ENCODE results near the gene MCFD2.
"Not testable (repeated sequence)": the region's sequence is repeated elsewhere in the genome, so short reads cannot be mapped to it uniquely, and the experiment has no call there.

Gene MCFD2

DNA sequence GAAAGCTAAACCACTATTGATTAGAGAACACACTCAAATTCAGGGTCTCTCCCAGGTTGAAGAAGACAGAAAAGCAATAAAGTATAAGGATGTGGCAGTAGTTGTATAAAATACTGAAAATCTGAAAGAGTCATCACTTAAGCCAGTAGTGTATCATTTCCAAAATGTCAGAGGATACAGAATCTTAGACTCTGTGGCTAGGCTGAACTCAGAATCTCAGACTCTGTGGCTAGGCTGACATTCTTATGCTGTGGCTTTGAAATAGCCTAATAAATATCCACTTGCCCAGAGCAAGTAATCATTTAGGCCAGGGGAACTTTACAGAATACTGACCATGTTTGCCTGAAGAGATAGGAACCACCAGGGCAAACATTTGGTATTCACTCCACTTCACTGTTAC lies 13.1 kb downstream of the MCFD2 start:
- DNase-seq (ENCODE audit: low read depth) = no peak

DNA sequence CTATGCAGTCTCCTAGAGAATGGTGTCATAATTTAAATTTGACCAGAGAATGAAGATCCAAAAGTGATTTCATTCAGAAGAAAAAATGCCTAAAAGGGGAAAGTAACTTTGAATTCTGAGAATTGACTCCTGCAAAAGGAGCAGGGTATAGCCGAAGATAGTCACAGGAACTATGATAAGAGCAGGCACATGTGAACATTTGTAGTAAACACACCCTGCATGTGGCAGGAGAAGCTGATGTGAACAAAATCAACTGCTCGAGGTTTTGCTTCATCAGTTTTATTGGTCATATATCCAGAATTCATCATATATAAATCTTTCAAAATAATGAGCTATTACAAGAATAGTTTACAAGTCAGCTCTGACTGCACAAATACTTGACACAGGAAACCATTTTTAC lies 14.0 kb downstream of the MCFD2 start:
- no peak for DNase-seq (ENCODE audit: low read depth)

DNA sequence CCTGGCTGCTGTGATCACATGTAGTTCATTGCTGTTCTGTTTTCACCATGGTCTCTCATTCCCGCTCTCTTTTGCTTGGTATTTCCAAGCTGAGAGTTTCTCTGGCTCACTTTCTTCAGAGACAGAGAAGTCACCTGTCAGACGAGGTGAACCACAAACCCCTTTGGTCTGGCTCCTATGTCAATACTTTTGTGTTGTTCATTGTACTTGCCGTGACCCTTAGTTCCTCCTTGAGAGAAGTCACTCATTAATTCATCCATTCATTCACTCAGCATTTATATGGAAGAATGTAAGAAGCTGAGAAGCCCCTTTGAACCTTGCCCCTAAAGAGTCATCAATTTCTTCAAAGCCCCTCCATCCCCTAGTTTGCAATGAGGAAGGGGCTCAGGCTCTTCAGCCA lies 15.2 kb downstream of the MCFD2 start:
- no peak for DNase-seq (ENCODE audit: low read depth)

DNA sequence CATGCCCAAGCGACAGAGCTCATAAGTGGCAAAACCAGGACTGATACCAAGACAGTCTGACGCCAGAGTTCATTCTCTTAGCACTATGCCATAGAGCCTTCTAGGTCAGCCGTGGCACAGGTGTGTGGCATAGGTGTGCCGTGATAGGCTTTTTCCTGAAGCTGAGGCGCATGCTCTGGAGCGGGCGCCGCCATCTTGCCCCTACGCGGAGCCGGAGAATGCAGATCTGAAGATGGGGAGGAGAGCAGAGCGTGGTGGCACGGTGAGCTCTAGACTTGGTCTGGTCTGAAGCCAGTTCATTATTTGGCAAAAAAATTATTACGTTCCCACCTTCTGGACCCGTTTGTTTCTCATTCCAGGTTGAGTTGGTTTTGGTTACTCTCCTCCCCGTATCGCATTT lies 16.6 kb downstream of the MCFD2 start:
- no peak for DNase-seq (ENCODE audit: low read depth)

DNA sequence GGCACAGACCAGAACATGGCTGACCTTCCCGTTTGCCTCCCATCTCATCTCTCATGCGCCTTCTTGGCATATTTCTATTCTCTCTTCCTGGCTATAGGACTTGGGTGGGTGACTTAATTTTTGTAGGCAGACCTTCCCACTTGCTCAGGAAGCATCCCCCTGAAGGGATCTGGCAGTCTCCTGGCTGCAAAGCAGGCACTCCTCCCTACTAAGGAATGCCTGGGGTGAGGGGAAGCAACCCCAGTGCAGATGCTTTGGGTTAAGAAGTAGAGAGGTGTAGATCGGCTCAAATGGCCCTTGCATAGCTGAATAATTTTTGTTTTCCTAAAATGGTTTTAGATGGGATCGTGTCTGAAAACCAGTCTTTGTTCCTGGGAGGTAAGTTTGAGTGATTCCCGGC lies 17.6 kb downstream of the MCFD2 start:
- DNase-seq (ENCODE audit: low read depth) = no peak

DNA sequence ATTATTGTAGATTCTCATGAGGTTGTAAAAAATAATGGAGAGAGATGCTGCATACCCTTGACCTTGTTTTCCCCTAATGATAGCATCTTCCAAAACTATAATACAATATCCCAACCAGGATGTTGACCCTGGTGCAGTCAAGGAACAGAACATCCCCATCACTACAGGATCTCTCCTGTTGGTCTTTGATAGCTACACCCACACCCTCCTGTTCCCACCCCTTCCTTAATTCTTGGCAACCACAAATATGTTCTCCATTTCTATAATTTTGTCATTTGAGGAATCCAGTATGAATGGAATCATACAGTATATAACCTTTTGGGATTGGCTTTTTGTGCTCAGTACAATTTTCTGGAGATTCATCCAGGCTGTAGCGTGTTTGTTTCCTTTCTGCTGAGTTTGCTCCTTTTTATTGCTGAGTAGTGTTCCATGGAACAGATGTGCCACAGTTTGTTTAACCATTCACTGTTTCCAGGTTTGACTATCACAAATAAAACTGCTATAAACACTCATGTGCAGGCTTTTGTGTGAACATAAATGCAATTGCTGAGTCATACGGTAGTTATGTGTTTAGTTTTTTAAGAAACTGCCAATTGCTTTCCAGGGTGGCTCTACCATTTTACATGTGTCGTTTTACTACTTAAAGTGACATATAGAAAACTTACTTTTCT lies 22.2 kb downstream of the MCFD2 start:
- no peak for DNase-seq (ENCODE audit: low read depth)

DNA sequence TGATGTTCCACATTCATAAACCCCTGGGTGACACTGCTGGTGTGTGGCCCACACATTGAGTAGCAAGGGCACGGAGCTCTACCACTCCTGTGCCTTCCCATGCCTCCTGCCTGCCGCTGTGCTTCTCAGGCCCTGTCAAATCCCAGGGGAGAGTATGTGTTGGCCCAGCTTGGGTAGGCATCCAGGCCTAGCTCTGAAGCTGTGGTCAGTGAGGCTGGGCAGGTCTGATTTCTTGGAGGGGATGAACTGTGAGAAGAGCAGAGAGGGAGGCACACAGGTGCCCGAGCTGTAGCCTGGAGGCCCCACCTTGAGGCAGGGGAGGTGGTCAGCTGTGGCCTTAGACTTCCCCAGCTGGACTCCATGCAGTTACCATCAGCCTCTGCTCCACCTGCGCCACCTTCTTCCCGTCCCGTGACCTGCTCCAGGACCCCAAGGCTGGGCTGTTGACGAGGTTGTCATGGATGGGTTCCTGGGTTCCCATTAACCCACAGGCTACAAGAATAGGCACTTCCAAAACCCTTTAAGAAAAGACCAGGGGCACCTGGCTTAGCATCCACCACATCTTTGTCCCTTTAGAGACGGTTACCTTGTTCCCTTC lies 23.6 kb downstream of the MCFD2 start:
- DNase-seq (ENCODE audit: low read depth) = no peak

DNA sequence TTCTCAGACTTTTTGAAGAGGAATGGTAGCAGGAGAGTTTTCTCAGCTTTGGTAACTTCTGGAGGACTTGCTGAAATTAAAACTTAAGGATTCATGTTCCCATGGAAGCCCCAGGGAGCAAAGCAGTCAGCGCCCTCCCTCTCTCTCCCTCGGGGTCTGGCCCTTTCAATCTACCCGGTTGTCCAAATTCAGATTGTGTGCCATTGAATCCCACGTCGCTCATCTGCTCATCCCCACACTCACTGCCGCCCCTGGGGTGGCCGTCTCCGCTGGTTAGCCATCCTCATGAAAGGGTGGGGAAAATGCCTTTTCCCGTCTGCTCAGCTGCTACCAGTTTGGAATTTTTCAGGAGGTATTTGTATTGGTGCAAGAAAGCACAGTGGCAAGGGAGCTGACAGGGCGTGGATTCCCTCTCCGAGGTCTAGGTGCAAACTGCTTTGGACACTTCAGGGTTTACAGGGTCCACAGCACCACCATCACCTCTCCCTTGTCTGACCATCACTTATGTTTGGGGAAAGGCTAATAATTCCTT lies 27.1 kb downstream of the MCFD2 start:
- no peak for DNase-seq (ENCODE audit: low read depth)

DNA sequence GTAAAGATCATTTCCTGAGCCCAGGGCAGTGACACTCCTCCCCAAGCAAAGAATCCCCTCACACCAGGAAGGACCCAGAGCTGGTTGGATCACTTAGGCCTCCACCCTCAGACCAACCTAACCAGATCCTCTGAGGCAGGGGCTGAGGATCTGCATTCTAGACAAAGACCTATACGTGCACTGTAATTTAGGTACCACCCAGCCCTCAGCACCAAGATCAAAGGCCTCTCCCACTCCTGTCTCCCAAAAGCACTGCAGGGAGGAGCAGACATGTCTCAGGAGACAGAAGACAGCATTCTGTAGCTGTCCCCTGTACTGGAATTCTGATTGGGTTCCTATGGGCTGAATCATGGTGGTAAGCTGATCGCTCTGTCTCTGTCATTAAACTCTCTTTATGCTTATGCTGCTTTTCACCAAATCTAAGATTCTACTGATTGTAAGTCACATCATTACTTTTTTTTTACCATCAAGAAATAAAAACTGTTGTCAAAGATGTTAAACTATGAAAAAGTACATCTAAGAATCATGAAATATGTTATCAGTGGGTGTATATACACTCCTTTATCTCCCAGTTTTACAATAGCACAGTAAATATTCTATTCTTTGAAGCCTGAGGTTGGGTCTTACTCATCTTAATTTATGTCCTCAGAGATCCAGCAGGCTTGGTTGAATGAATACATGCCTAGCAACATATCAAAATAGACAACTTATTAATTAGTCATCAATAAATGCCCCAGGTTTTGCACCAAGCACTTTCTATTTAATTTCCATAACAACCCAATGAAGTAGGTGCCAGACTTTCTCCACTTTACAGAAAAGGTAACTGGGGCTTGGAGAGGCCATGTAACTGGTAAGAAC lies 28.3 kb downstream of the MCFD2 start:
- no peak for DNase-seq (ENCODE audit: low read depth)

DNA sequence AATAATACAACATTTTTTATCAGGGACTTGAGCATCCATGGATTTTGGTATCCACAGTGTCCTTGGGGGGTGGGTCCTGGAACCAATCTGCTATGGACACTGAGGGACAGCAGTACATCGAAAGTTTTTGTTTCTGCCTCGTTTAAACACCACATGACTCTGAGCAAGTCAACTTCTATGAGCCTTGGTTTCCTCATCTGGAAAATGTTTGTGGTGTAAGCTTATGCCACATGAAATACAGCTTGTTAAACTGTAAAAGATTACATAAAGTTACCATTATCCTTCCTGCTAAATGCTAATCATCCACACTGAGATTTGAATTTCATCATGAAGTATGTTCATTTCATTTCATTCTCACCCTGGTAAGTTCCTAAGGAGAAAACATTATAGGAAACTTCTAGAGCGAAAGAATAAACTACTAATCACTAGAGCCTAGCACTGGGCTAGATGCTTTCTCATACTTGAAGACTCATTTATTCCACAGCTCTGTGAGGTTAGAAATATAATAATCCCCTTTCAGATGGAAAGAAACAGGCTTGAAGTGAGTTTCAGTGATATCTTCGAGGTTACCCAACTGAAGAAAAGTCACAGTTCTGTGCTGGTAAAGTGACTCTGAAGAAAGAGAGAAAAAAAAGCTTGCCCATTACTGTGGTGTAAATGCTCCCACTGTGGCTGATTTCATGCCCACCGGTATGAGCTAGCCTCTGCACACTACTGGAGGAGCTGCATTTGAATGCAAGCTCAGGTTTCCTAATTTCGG lies 29.2 kb downstream of the MCFD2 start:
- DNase-seq (ENCODE audit: low read depth) = no peak

DNA sequence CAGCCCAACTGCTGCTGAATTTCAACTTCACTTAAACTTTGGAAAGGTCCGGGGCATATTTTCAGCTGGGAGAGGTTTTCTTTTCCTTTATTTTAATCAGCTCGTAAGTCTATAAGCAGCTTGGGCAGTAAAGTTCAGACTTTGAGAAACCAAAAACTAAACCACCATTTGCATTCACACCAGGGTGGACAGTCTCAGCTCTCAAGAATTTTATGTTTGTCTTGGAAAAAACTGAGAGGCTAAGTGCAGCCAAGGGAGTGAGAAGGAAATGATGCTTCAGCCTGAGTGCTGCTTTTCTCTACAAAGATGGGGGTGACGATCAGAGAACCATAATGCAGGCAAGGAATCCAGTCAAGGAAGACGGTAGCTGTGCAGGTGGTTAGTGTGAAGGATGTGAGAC lies 30.2 kb downstream of the MCFD2 start:
- no peak for DNase-seq (ENCODE audit: low read depth)

DNA sequence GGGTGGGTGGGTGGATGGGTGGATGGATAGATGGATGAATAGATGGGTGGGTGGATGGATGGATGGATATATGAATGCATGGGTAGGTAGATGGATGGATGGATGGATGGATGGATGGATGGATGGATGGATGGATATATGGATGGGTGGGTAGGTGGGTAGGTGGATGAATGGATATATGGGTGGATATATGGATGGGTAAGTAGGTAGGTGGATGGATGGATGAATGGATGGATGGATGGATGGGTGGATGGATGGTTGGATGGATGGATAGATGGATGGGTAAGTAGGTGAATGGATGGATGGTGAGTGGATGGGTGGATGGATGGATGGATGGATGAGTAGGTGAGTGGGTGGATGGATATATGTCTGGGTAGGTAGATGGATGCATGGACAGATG lies 36.1 kb downstream of the MCFD2 start:
- no peak for DNase-seq (ENCODE audit: low read depth)

DNA sequence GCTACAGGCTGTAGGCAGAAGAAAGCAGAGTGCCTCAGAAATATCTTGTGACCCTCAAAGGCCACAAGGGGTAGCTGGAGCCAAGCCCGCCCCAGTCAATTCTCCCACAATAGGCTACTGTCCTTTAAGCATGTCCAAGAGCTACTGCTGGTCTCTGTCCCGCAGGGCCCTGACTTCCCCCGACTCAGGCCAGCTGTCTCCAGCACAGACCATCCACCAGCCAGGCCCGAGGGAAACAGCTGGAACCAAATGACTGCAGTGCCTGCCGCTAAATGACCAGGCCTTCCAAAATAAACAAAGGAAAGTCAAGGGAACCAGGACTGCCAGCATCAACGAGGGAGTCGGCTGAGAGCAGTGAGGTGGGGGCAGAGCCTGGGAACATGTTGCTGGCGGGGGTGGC lies 36.7 kb downstream of the MCFD2 start:
- no peak for DNase-seq (ENCODE audit: low read depth)

DNA sequence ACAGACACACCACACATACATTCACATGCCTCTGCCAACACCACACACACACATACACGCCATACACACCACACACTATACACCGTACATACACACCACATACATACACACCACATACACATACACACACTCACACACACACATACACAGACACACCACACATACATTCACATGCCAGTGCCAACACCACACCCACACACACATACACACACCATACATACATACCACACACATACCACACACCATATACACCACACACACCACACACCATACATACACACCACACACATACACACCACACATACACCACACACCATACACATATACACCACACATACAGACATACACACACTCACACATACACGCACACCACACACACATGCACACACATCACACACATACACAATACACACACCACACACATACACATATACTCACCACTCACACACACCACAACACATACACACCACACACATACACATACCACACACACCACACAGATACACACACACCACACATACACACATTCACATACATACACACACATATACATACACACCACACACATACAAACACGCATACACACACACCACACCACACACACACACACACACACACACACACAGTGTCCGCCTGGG lies 37.2 kb downstream of the MCFD2 start:
- DNase-seq (ENCODE audit: low read depth) = no peak

DNA sequence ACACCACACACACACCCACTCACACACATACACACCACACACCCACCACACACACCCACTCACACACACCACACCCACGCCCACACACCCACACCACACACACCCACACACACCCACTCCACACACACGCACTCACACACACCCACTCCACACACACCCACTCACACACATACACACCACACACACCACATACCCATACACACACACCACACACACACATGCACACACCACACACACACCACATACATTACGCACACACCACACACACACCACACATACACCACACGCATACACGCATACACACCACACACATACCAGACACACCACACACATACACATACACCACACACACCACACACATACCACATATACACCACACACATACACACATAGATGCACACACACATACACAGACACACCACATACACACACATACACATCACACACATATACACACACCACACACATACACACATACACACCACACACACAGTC lies 37.9 kb downstream of the MCFD2 start:
- no peak for DNase-seq (ENCODE audit: low read depth)

DNA sequence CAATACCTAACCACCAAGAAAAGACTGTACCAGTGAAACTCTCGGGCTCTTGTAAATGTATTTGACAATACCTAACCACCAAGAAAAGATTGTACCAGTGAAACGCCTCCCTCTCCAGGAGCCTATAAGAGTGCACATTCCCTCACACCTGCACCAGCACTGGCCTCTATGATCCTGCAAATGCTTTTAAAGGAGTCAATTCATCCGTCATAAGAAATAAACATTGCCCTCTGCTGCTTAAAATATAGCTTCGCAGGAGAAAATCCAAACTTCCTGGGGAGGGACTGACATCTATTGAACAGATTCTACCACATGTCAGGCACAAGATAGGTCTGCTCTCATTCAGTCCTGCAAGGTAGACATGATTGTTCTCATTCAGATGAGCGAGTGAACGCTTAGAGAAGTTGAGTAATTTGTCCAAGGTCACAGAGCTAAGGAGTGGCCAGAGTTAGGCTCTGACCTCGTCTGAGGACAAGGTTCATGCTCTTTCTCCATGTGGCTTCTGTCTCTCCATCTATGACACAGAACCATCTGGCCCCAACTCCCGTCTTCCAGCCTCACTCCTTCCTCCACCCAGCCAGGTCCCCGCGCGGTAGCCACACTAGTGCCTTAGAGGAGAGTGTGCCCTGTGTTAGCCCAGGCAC lies 38.7 kb downstream of the MCFD2 start:
- DNase-seq (ENCODE audit: low read depth) = peak; percentile 72

DNA sequence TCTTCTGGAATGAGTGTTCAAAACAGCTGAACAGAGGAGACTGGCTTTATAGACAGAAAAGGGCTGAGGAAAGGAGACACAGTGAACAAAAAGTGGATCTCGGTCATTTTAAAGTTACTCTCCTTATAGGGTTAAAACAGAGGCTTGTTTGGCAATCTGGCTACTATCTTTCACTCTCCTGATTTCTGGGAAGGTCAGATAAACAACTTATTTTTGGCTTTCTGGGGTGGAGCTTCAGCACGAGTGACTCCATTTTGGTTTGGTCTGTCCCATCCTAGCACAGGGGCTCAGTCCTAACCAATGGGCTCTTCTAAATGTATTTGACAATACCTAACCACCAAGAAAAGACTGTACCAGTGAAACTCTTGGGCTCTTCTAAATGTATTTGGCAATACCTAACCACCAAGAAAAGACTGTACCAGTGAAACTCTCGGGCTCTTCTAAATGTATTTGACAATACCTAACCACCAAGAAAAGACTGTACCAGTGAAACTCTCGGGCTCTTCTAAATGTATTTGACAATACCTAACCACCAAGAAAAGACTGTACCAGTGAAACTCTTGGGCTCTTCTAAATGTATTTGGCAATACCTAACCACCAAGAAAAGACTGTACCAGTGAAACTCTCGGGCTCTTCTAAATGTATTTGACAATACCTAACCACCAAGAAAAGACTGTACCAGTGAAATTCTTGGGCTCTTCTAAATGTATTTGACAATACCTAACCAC lies 39.5 kb downstream of the MCFD2 start:
- DNase-seq (ENCODE audit: low read depth) = not testable (repeated sequence)

DNA sequence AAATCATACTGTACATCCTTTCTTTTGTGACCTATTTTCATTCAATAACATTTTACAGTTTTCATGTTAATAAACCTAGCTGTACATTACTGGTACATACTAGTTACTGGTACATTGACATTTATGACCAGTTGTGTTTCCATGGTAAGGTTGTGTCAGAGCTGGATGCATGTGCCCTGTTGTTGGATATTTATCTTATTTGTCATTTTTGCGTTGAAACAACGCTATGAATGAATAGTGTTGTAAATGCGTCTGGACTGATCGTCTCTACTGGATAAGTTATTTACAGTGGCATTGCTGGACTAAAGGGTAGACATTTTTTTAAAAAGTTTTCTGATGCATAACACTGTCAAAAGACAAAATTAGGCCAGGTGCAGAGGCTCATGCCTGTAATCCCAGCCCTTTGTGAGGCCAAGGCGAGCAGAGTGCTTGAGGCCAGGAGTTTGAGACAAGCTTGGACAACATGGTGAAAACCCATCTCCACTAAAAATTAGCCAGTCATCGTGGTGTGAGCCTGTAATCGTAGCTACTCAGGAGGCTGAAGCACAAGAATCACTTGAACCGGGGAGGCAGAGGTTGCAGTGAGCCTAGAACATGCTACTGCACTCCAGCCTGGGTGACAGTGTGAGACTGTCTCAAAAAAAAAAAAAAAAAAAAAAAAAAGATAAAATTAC lies 40.2 kb downstream of the MCFD2 start:
- DNase-seq (ENCODE audit: low read depth) = no peak

DNA sequence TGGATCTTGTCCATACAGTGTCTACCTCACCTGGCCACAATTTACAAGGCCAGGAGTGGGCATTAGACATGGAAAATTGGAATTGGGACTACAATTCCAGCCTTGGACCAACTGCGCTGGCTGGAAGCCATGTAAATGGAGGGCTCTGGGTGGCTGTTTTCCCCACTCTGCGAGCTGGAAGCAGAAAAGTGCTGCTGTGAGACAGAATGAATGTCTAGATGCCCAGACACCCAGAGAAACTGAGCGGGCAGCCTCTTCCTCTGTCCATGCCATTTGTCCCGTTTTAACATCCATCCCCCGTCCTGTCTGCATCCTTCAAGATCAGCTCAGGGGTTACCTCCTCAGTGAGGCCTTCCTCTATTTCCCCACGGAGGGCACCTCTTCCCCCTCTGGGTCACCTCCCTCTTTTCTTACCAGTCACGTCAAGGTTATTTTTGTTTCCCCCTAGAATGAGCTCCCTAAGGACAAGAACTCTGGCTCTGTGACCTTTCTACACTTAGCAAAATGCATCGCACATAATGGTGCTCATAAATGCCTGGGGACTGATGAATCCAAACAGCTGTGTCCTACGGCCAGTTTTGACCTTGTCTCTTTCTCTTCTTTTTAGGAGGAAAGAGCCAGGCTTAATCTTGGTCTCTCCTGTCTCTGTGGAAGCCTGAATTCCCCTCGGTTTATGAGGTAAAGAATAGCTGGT lies 41.2 kb downstream of the MCFD2 start:
- no peak for DNase-seq (ENCODE audit: low read depth)

Measured in GM04504 (cell line).